Hypothalamus (tissue), 51 donors: Measurements from ENCODE around the gene C1QL4.
"Not testable (repeated sequence)": the region's sequence is repeated elsewhere in the genome, so short reads cannot be mapped to it uniquely, and the experiment has no call there.

Experiments
- DNase-seq, 51 donors: peaks; one replicate each; lab custom pipeline; 2025; lab: John Stamatoyannopoulos, UW

The C1QL4 gene

DNA sequence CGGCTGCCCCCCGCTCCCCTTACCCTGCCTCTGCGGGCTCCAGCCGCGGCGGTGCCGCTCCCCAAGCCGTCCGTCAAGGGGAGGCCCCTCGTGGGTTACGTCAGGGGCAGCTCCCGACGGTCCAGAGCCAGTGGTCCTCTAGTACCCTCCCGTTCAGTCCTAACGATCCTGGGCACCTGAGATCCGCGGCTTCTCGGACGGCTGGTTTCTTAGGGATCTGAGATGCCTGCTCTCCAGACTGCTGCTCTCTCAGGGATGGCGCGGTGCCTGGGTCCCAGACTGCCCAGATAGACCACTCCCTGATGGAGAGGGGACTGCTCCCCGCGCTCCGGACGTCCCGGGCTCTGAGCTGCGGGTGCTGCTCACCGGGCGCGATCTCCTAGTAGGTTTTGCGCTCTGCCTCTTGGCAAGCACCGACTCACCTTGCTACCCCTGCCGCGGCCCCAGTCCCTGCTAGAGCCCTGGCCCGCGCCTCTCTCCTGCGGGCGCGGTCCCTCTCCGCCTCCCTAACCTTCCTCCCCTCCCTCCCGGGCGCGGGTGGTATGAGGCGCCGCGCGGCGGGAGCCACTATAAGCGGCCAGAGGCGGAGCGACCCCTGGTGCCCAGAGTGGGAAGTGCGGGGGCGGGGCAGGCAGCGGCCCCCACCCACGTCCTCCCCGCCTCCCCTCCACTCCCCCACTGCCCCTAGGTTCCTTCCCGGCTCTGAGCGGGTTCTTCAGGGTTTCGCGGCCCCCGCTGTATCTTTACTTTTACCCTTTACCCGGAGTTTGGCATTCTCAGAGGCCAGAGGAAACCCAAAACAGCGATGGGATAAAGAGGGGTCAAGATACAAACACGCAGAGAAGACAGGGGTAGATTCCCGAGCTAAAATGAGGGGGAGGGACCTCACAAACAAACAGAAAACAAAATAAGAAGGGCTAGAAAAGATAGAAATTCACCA, at the start of gene C1QL4:
C1QL4 (minus strand) TSS at position 544 of the 940 bp plus-strand sequence. CDS start 711 bp downstream, outside the sequence.
- peak in 43 of 51 donors; percentile 5 to 83 (median 50) for DNase-seq

DNA sequence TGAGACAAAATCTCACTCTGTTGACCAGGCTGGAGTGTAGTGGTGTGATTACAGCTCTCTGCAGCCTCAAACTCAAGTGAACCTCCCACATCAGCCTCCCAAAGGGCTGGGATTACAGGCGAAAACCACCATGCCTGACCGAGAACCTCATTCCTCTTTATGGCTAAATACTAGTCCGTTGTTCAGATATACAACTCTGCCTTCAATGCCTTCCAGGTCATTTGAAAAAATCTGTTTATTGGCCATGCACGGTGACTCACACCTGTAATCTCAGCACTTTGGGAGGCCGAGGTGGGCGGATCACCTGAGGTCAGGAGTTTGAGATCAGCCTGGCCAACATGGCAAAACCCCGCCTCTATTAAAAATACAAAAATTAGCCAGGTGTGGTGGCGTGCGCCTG, 43.2 kb upstream of the C1QL4 start:
- not testable (repeated sequence) for DNase-seq

DNA sequence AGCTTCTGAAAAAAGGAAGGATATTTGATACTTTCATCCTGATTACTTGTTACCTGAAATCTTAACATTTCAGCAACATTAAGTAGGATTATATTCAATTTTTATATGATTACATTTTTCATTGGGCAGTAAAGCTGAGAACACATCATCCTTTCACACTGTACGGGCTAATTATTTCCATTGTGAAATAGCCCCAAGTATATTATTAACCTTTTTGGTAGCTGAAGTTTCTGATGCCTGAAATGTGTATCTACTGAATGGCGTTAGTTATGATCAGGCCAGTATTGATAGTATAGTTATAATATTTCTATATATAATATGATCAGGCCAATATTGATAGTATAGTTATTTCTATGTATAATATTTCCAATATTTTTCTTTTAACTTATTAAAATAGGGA, 40.4 kb upstream of the C1QL4 start:
- no peak for DNase-seq

DNA sequence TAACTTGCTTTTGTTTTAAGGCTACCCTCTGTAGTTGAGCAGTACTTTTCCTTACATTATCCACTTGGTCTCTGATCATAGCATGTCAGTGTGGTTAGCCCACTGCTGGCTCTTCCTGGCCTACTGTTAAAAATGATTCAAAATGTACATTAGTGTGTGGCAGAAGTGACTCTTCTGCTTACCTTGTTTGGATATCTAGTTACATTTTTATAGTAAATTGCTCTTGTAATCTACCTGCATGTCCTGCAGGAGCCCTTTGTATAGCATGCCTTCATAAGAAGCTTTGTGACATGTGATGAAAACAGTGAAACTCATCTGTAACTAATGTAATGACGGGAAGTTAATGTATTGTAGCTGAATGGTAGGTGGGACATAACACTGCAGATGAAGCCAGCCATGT, 38.4 kb upstream of the C1QL4 start:
- DNase-seq: no peak

DNA sequence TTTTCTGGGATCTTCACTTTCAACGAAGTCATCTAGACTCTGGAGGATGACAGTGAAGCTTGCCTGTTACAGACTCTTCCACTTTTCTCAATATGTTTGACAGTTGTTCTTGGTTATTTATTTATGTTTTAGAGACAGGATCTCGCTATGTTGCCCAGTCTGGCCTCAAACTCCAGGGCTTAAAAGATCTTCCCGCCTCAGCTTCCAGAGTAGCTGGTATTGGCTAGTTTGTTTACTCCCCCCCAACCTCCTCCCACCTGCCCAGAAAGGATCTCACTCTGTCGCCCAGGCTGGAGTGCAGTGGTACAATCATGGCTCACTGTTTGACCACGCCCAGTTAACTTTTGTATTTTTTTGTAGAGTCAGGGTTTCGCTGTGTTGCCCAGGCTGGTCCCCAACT, 33.6 kb upstream of the C1QL4 start:
- no peak for DNase-seq

DNA sequence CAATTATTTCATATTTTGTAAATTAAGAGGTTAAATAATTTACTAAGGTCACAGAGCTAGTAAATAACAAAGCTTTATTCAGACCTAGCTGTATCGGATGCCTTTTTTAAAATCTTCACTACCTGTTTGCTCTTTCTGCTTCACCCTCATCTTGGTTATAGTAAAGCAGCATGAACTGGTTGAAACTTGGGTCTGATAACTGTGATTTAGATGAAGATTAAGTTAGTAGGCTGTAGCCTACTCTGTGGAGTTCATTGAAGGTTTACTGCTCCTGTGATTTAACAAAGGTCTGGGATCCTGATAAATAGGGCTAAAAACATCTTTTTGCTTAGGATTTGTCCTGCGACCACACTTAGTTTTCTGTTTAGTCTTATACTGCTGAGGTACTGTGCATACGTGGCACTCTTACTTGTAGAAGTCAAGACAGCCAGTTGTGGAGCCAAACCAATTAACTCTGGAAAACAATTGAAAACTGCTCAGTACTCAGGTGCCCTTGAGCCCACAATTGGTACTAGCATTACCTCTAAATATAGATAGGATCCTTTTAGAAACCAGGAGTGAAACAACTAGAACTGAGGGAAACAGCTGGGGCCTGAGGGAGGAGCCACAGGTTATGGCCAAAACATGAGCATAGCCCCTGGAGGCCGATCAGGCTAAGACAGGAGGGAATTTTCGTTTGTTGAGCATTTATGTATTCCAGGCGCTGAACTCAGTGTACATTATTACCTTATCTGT, 32.6 kb upstream of the C1QL4 start:
- no peak for DNase-seq

DNA sequence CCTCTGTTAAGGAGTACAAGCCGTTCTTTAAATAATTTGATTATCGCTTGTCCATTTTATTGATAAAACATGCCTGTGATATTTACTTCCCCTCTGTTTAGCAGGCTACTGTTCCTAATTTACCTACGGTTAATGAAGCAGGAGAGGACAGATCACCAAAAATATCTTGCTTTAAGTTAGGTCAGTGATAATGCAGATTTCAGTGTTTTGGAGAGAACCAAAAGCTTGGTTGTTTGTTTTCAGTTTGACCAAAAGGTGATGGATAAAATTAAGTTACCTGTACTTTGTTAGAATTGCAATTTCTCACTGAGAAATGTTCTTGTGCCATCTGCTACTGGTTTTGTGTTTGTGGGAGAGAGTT, 31.2 kb upstream of the C1QL4 start:
- no peak for DNase-seq

DNA sequence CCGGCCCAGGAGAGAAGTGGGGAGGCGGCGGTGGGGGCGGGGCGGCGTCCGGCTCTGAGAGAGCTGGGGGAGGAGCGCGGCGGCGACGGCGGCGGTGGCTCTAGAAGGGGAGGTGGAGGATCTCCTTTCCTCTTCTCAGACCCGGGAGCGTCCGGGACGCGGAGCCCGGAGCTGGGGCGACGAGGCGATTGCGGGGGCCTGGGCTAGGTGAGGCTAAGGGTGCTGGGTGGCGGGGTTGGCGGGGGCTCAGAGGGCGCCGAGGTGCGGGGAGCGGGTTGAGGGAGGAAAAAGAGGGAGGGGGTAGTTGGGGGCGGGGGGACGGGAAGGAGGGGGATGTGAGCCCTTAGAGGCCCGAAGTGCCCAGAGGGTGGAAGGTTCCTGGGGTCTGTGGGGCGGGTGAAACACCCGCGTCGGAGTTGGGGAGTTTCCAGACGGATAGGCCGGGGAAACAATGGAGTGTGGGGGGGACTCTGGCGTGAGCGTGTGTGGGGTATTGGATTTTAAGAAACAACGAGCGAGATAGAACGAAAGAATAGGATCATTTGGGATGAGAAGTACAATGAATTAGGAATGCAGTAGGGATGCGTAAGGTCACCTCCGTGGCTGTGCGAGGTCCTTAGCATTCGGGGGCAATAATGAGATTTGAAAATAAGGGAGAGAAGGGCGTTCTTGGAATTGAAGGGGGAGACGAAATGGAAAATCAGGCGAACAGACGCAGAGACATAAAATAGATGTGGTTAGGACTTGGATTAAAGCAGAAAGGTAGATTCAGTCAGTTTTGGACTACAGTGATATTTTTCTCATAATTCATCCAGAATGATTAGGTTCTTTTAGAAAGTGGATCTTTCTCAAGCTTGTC, 30.6 kb upstream of the C1QL4 start, which contains the start of gene SPATS2:
SPATS2 (plus strand) TSS at position 82 of the 859 bp plus-strand sequence. CDS start 93,551 bp downstream, outside the sequence.
- peak in 11 of 51 donors; percentile 18 to 75 (median 59) for DNase-seq

DNA sequence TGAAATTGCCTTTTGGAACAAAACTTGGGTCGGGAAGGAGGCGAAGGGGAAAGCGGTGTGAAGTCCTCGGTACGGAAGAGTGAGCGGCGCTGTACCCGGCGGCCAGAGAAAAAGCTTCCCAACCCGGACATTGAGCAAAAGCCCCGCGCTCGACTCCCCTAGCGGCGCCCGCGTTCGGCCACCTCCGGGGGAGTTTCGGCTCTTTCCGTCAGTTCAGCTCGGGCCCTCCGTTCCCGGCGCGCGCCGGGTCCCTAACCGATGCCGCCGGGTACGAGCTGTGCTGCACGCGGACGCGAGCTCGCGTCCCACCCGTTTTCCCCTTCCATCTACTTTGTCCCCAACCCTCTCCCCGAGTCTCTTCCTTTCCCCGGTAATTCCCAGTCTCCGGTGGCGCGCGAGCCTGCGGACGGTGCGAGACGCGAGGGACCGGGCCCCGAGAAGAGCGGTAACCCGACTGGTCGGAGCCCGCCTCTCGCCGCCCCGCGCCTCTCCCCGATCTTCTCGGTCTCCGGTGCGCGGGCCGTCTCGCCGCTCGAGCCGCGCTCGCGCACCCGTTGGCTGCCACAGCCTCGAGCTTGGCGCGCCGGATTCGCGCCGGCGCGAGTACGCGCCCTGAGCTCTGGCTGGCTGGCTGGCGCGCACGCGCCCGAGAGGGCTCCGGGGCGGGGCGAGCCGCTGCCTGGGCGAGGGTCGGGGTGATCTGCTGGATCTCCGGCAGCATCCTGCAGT, 29.8 kb upstream of the C1QL4 start:
- DNase-seq: peak in 48 of 51 donors; percentile 50 to 90 (median 76)

DNA sequence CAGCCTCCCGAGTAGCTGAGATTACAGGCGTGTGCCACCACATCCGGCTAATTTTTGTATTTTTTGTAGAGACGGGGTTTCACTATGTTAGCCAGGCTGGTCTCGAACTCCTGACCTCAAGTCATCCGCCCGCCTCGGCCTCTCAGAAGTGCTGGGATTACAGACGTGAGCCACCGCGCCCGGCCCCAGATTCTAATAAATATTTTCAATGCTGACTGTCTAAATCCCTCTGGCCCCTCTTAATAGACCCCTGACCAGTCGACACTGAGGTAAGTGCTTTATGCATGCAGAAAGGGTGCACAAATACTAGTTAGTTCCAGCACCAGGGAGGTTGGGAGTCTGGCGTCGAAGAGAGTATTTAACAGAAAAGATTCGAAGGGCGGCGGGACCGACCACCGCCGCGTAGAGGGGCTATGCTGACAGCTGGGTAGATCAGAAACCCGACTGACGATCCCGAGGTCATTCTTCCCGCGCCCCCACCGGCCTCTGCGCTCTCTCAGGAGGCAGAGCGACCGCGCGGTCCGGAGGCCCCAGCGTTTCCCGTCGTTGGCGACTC, 29.2 kb upstream of the C1QL4 start:
- no peak for DNase-seq

DNA sequence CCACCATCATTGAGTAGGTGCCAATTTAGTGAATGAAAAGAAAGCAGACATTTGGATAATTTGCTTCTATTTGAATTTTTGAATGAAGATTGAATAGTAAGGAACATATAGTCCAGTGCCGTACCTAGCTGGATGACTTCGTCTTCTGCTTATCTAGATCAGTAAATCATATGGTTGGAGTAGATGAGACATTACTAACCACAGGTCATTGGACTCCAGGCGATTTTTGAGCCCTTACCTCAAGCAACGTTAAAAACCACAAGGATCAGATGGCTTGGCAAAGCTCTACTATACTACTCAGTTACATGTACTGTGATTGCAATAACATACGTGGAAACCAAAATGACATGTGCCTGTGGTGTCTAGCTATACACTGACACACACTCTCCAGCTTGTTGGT, 28.6 kb upstream of the C1QL4 start:
- DNase-seq: no peak

DNA sequence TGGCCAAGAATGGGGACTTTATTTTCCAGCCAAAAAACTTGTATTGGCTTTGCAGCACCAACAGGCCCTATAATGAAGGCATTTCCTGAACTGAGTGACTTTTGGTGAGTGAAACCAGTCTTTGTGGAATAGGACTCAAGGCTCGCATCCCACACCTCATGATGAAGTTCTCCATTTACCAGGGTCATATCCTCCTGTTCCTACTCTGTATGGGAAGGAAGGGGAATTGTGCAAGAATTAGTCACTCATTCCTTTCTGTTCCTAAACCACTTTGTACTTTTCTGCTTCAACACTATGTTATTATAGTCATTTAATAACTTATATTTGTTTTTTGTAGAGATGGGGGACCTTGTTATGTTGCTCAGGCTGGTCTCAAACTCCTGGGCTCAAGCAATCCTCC, 28.0 kb upstream of the C1QL4 start:
- DNase-seq: no peak

DNA sequence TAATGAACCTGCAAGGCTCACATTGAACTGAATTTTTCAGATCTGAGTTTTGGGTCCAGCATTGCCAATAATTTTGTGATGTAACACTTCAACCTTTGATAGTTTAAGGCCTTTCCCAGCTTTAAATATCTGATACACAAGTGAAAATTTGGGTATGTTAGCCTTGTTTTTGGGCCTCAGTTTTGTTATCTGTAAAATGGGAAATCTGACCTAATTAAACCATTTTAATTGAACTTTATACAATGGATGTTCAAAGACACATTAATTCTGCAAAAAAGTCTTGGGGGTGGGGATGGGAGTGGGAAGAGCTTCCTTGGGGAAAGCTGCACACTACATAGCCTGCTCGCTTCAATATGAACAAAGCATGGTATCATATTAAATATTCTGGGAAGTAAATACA, 25.1 kb upstream of the C1QL4 start:
- no peak for DNase-seq

DNA sequence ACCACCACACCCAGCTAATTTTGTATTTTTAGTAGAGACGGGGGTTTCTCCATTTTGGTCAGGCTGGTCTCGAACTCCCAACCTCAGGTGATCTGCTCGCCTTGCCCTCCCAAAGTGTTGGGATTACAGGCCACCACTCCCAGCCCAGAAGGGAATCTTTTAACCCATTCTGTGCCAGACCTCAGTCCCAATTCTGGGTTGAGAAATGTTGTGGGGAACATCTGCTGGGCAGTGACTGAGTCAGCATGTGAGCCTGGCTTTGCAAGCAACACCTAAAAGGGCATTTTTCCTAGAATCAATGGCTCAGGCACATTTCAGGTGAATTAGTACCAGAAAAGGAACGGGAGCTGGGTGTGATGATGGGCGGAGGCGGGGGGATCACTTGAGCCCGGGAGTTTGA, 22.7 kb upstream of the C1QL4 start:
- no peak for DNase-seq

DNA sequence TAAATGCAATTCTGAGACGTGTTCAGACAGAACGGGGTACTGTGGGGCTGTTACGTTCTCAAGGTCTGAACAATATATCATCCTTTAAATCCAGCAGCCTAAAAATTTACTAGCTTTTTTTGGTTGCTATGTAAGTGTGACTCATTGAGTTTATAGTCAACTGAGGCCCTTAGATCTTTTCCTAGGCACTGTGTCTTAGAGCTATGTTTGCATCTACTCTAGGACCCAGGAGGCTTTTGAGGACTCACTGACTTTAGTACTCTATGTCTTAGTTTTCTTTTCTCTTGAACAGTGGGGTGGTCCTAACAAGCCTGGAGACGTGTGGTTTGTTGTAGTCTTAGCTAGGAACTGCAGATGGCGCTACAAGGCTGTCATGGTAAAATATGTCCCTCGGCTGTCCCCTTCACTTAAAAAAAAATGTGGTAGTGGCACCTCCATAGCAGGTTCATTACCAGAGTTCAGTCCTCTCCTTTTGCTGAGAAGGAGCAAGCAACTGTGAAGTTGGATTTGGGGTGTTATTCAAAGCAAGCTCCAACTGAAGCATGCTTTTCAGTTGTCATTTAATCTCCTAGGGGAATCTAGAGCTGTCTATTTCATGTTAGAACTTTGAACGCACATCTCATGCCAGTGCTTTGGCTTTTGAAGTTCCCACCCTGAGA, 21.6 kb upstream of the C1QL4 start:
- DNase-seq: peak in 14 of 51 donors; percentile 13 to 70 (median 35)

DNA sequence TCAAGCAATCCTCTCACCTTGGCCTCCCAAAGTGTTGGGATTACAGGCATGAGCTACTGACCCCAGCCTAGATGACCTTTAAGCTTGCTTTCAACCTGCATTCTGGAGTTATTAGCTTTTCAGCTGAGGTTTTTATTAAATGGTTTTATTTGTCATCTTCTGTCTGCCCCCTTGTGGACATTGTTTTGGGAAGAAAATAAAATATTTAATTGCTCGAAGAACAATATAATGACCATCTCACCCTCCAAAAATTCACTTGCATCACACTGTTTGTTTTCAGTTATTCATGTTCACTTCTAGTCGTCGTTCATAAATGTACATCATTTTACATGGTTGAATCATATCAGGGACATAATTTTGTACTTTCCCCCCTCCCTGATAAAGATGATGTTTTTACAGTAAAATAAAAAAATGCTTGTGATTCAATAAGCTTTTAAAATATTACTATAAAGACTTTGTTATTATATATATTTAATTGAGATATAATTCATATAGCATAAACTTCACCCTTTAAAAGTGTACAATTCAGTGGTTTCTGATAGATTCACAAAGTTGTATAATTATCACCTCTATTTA, 20.2 kb upstream of the C1QL4 start:
- no peak for DNase-seq

DNA sequence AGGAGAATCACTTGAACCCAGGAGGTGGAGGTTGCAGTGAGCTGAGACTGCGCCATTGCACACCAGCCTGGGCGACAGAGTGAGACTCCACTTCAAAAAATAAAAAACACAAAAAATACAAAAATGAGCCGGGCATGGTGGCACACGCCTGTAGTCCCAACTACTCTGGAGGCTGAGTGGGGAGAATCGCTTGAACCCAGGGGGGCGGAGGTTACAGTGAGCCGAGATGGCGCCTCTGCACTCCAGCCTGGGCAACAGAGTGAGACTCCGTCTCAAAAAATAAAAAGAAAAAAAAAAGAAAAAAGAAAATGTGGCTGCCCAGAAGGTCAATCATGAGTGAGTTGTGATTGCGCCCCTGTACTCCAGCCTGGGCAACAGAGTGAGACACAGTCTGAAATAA, 18.9 kb upstream of the C1QL4 start:
- no peak for DNase-seq

DNA sequence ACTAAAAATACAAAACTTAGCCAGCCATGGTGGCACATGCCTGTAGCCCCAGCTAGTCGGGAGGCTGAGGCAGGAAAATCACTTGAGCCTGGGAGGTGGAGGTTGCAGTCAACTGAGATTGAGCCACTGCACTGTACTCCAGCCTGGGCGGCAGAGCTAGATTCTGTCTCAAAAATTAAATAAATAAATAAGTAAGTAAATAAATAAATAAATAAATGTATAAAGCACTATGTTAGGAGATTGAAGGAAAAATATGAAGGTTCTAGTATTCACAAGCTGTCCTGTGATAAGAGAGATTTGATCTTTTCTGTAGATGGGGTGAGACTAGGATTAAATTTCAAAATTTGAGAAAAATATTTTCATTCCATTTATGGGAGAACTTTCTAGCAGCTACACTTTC, 15.4 kb upstream of the C1QL4 start:
- no peak for DNase-seq

DNA sequence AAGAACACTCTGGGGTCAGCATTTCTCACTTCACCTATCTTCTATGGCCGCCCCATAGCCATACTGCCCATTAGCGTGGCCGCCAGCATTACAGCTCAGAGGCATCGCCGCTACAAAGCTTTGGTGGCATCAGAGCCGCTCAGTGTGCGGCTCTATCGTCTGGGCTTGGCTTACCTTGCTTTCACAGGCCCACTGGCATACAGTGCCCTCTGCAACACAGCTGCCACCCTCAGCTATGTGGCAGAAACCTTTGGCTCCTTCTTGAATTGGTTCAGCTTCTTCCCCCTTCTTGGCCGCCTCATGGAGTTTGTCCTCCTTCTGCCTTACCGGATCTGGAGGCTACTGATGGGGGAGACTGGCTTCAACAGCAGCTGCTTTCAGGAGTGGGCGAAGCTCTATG, 12.3 kb upstream of the C1QL4 start:
- DNase-seq: no peak
